ENCODE data around the gene FAM174C.

Gene FAM174C

DNA sequence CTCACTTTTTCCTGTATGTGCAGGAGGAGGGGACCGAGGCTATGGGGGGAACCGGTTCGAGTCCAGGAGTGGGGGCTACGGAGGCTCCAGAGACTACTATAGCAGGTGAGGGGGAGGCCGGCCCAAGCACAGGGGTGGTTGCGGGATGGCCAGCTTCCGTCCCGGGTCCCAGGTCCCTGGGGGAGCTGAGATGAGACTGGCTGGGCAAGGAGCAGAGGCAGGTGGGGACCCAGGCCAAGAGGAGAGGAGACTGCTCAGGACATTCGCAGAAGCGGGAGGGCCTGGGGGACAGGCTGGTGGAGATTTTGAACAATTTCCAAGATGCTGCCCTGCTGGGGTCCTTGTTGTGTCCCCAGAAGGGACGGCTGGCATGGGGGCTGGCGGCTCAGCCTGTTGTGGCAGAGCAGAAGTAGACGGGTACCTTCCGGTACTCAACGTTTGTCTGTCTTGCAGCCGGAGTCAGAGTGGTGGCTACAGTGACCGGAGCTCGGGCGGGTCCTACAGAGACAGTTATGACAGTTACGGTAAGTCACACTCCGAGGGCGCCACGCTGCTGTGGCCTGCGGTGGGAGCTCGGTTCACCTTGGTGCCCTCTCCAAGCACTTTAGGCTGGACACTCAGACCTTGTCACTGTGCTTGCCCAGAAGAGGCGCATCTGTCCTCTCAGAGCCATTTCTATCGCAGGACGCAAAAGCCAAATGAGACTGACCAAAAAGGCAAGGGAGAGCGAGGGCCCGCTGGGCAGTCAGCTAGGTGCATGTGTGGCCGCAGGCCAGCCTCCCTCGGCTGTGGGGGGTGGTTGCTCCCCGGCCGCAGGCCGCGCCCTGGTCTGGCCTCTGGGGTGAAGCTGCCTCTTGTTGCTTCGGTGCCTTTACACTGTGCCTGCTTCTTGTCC lies 3.6 kb upstream of the FAM174C start:
- Histone ChIP-seq H3K27ac (ENCODE audit: low read depth, low read length) (no peak overlapping the region), H4K20me1 (ENCODE audit: low read depth, low read length) (no peaks in the 10 kb centered on the region; the same call in 1 of the 2 replicates), H3K4me3 (ENCODE audit: insufficient read depth, low read length, poor library complexity, severe bottlenecking) (no peak overlapping the region), H3K9me2 (replicated peaks; ENCODE audit: insufficient read depth, low read length) (no peaks in the 10 kb centered on the region), H3K9ac (ENCODE audit: low read length) (peak overlapping the region; percentile 89), H2AFZ (ENCODE audit: low read depth, low read length, severe bottlenecking) (no peak overlapping the region), H3K36me3 (ENCODE audit: low read length) (peaks cover 6% of the 10 kb centered on the region), H3K79me2 (ENCODE audit: insufficient read depth, low read length) (peaks cover 35% of the 10 kb centered on the region), H3K9me3 (ENCODE audit: insufficient read depth, low read length) (no peaks in the 10 kb centered on the region), H3F3A (ENCODE audit: insufficient read depth) (peaks cover 53% of the 10 kb centered on the region), H3K4me2 (ENCODE audit: low read depth, low read length, poor library complexity, severe bottlenecking) (peak overlapping the region; percentile 77), H3K27me3 (ENCODE audit: low read length) (no peaks in the 10 kb centered on the region)
- no peak for TF ChIP-seq EZH2phosphoT487 (conservative IDR thresholded peaks at IDR 0.05; ENCODE audit: low read length)
- TF ChIP-seq, protein P1, sequence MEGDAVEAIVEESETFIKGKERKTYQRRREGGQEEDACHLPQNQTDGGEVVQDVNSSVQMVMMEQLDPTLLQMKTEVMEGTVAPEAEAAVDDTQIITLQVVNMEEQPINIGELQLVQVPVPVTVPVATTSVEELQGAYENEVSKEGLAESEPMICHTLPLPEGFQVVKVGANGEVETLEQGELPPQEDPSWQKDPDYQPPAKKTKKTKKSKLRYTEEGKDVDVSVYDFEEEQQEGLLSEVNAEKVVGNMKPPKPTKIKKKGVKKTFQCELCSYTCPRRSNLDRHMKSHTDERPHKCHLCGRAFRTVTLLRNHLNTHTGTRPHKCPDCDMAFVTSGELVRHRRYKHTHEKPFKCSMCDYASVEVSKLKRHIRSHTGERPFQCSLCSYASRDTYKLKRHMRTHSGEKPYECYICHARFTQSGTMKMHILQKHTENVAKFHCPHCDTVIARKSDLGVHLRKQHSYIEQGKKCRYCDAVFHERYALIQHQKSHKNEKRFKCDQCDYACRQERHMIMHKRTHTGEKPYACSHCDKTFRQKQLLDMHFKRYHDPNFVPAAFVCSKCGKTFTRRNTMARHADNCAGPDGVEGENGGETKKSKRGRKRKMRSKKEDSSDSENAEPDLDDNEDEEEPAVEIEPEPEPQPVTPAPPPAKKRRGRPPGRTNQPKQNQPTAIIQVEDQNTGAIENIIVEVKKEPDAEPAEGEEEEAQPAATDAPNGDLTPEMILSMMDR (IDR thresholded peaks at IDR 0.05; ENCODE audit: insufficient read depth, low read length, poor library complexity, severe bottlenecking), result no peak

DNA sequence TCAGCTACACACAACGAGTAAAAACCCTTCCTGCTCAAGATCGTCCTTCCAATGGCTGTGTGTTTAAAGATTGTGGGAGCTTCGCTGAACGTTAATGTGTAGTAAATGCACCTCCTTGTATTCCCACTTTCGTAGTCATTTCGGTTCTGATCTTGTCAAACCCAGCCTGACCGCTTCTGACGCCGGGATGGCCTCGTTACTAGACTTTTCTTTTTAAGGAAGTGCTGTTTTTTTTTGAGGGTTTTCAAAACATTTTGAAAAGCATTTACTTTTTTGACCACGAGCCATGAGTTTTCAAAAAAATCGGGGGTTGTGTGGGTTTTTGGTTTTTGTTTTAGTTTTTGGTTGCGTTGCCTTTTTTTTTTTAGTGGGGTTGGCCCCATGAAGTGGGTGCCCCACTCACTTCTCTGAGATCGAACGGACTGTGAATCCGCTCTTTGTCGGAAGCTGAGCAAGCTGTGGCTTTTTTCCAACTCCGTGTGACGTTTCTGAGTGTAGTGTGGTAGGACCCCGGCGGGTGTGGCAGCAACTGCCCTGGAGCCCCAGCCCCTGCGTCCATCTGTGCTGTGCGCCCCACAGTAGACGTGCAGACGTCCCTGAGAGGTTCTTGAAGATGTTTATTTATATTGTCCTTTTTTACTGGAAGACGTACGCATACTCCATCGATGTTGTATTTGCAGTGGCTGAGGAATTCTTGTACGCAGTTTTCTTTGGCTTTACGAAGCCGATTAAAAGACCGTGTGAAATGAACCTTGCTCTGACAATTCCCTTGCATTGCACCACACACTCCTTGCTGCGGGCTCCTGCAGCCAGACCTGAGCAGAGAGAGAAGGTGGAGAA lies 2.7 kb upstream of the FAM174C start:
- H3K9ac ChIP-seq (ENCODE audit: low read length), result no peak overlapping the region
- H4K20me1 ChIP-seq (ENCODE audit: low read depth, low read length), result no peaks in the 10 kb centered on the region; the same call in 1 of the 2 replicates
- H3K4me2 ChIP-seq (ENCODE audit: low read depth, low read length, poor library complexity, severe bottlenecking), result no peak overlapping the region
- no peaks in the 10 kb centered on the region for H3K27me3 ChIP-seq (ENCODE audit: low read length)
- H3K4me3 ChIP-seq (ENCODE audit: insufficient read depth, low read length, poor library complexity, severe bottlenecking), result no peak overlapping the region
- TF ChIP-seq, protein P1 (IDR thresholded peaks at IDR 0.05; ENCODE audit: insufficient read depth, low read length, poor library complexity, severe bottlenecking), result no peak
- no peak for TF ChIP-seq EZH2phosphoT487 (conservative IDR thresholded peaks at IDR 0.05; ENCODE audit: low read length)
- no peaks in the 10 kb centered on the region for H3K9me2 ChIP-seq (replicated peaks; ENCODE audit: insufficient read depth, low read length)
- peaks cover 57% of the 10 kb centered on the region for H3F3A ChIP-seq (ENCODE audit: insufficient read depth)
- peaks cover 6% of the 10 kb centered on the region for H3K36me3 ChIP-seq (ENCODE audit: low read length)
- peaks cover 35% of the 10 kb centered on the region for H3K79me2 ChIP-seq (ENCODE audit: insufficient read depth, low read length)
- no peak overlapping the region for H3K27ac ChIP-seq (ENCODE audit: low read depth, low read length)
- no peak overlapping the region for H2AFZ ChIP-seq (ENCODE audit: low read depth, low read length, severe bottlenecking)
- H3K9me3 ChIP-seq (ENCODE audit: insufficient read depth, low read length), result no peaks in the 10 kb centered on the region

DNA sequence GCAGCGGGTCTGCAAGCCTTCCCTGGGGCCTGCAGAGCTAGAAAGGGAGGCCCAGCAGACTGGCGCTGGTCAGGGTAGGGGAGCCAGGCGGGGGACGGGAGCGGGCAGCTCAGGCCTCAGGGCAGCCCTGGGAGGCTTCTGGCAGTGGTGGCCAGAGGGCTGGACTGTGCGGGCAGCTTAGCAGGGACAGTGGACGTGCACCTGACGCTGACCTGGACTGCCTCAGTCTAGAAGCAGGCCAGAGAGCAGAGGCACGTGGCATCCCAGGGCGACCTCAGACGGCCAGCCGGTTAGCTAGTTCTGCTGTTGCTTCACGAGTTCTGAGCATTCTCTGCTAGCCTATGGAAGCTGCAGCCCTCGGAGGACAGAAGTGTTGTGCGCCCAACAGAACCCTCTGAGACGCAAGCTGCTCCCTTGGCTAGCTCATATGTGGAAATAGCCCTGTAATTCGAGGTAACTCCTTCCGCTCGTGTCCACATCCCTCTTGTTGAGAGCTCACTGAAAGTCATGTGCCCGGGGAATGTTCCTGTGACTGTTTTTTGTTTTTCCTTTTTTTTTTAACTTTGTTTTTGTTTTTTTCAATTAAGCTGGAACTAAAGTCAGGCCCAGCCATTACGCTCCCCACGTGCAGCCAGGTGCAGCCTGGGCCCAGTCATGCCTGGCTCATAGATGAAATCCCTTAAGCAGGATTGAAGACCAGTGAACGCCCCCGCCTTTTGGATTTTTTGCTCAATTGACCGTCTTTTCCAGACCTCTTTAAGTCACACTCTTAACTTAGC lies 1.9 kb upstream of the FAM174C start:
- Histone ChIP-seq H3K27me3 (ENCODE audit: low read length) (no peaks in the 10 kb centered on the region), H3K27ac (ENCODE audit: low read depth, low read length) (no peak overlapping the region), H3K4me2 (ENCODE audit: low read depth, low read length, poor library complexity, severe bottlenecking) (no peak overlapping the region), H3K9ac (ENCODE audit: low read length) (no peak overlapping the region), H3K36me3 (ENCODE audit: low read length) (peaks cover 6% of the 10 kb centered on the region), H2AFZ (ENCODE audit: low read depth, low read length, severe bottlenecking) (no peak overlapping the region), H3K79me2 (ENCODE audit: insufficient read depth, low read length) (peaks cover 35% of the 10 kb centered on the region), H3F3A (ENCODE audit: insufficient read depth) (peaks cover 57% of the 10 kb centered on the region), H3K9me3 (ENCODE audit: insufficient read depth, low read length) (no peaks in the 10 kb centered on the region), H3K9me2 (replicated peaks; ENCODE audit: insufficient read depth, low read length) (no peaks in the 10 kb centered on the region), H3K4me3 (ENCODE audit: insufficient read depth, low read length, poor library complexity, severe bottlenecking) (no peak overlapping the region), H4K20me1 (ENCODE audit: low read depth, low read length) (no peaks in the 10 kb centered on the region; the same call in 1 of the 2 replicates)
- TF ChIP-seq, protein P1 (IDR thresholded peaks at IDR 0.05; ENCODE audit: insufficient read depth, low read length, poor library complexity, severe bottlenecking), result no peak
- TF ChIP-seq EZH2phosphoT487 (conservative IDR thresholded peaks at IDR 0.05; ENCODE audit: low read length), result no peak
